HepG2 (cell line): ENCODE results near the gene CYTH1. TPM values are rescaled to one million over a fixed set of nuclear protein-coding genes. Genes with fewer than 3 reads are reported as not detected.

Source experiments
- ATAC-seq: fragments of 200-7000 bp; cut with Tn5 transposase; 3 replicates; pipeline ENCODE4 v1.9.1; 2020; ENCODE audit warnings: mild to moderate bottlenecking, moderate library complexity
- BruUV-seq: library from RNA; stranded (reverse); fragments of 400-500 nt; replicated peaks from 2 replicates; lab custom pipeline; 2021; lab: Mats Ljungman, UMichigan
- CTCF ChIA-PET: fragments of 300-600 bp; formaldehyde crosslinking; extraction: SDS; loops from one replicate; lab custom pipeline; 2021; ENCODE audit warnings: low total read pairs, inconsistent platforms, low intra/inter-chr PET ratio; lab: Yijun Ruan, JAX
- POLR2A ChIA-PET: fragments of 350-600 bp; sonication (Branson Sonifier 250); formaldehyde crosslinking; loops from one replicate; lab custom pipeline; 2020; ENCODE audit warnings: antibody characterized with exemption, inconsistent platforms; lab: Yijun Ruan, JAX
- DNase-seq: peaks from one replicate; pipeline ENCODE4 v3.0.0-alpha.2; 2015; ENCODE audit warnings: low spot score
- FAIRE-seq: peaks from 3 replicates; lab custom pipeline; 2011; peaks lifted over from hg19 to GRCh38; lab: Jason Lieb, UNC
- H2AFZ ChIP-seq: one replicate; pipeline ENCODE4 v1.6.1; 2011; ENCODE audit warnings: low read length, inconsistent platforms
- H3K27ac ChIP-seq: fragments of 300-600 bp; 3 replicates; pipeline ENCODE4 v1.8.0; 2011; ENCODE audit warnings: mixed run types, mild to moderate bottlenecking, mixed read lengths, low read length, inconsistent platforms; ENCODE audit not compliant: insufficient read depth; ENCODE audit errors: extremely low read length
- H3K27me3 ChIP-seq, 2 experiments: fragments of 200-600 bp in 1 of 2; 2 replicates in 1 of 2; 3 replicates in 1 of 2; pipeline versions ENCODE4 v1.6.0 to v1.8.0; 2011; ENCODE audit warnings: low read length in 2 of 2, mild to moderate bottlenecking in 2 of 2, moderate library complexity in 2 of 2, inconsistent platforms in 1 of 2; ENCODE audit not compliant: insufficient read depth in 2 of 2, control insufficient read depth in 1 of 2
- H3K36me3 ChIP-seq, 2 experiments: fragments of 200-600 bp in 1 of 2; replicated peaks in 1 of 2; 2 replicates in 1 of 2; 3 replicates in 1 of 2; pipeline versions ENCODE4 v1.5.1 to v1.8.0; 2011; ENCODE audit warnings: low read length in 2 of 2, inconsistent platforms in 1 of 2; ENCODE audit not compliant: insufficient read depth in 2 of 2, control insufficient read depth in 1 of 2
- H3K4me1 ChIP-seq: 2 replicates; pipeline ENCODE4 v1.5.1; 2012; ENCODE audit warnings: low read length, inconsistent platforms; ENCODE audit not compliant: insufficient read depth
- H3K4me2 ChIP-seq: 2 replicates; pipeline ENCODE4 v1.6.0; 2011; ENCODE audit warnings: low read depth, low read length, inconsistent platforms
- H3K4me3 ChIP-seq, 3 experiments: fragments of 200-600 bp in 1 of 3; sonication (generic), shearing (Covaris generic) in 1 of 3; replicated peaks in 1 of 3; 2 replicates each; pipeline ENCODE4 v1.5.1; 2011 to 2016; ENCODE audit warnings: low read length in 3 of 3, inconsistent platforms in 2 of 3, low read depth in 2 of 3, mild to moderate bottlenecking in 2 of 3, control low read depth in 1 of 3, mixed read lengths in 1 of 3; ENCODE audit not compliant: insufficient read depth in 1 of 3
- H3K79me2 ChIP-seq: one replicate; pipeline ENCODE4 v1.6.1; 2011; ENCODE audit warnings: low read length, inconsistent platforms; ENCODE audit not compliant: insufficient read depth
- H3K9ac ChIP-seq: 2 replicates; pipeline ENCODE4 v1.6.0; 2011; ENCODE audit warnings: mild to moderate bottlenecking, low read depth, low read length, inconsistent platforms; ENCODE audit not compliant: insufficient read depth
- H3K9me3 ChIP-seq: 2 replicates; pipeline ENCODE4 v1.5.1; 2012; ENCODE audit warnings: mild to moderate bottlenecking, low read length
- H4K20me1 ChIP-seq: 2 replicates; pipeline ENCODE4 v1.6.0; 2011; ENCODE audit warnings: inconsistent platforms, mild to moderate bottlenecking, low read length, moderate library complexity; ENCODE audit not compliant: insufficient read depth
- FOXA1 ChIP-seq, 2 experiments: fragments of 450-650 bp in 1 of 2; sonication (generic) in 1 of 2; formaldehyde crosslinking in 1 of 2; IDR thresholded peaks; 2 replicates each; pipeline versions ENCODE4 v1.4.0 to v1.6.1; 2016 to 2020; ENCODE audit warnings: missing genetic modification reagents in 1 of 2
- RELA ChIP-seq: sonication (generic); formaldehyde crosslinking; IDR thresholded peaks from 2 replicates; pipeline ENCODE4 v1.4.0; 2020; ENCODE audit warnings: missing genetic modification reagents
- REXO4 ChIP-seq: sonication (generic); formaldehyde crosslinking; IDR thresholded peaks from 2 replicates; pipeline ENCODE4 v1.8.0; 2022; ENCODE audit warnings: missing genetic modification reagents, mild to moderate bottlenecking, borderline replicate concordance
- SALL2 ChIP-seq: sonication (generic); formaldehyde crosslinking; IDR thresholded peaks from 2 replicates; pipeline ENCODE4 v1.8.1; 2023; ENCODE audit warnings: mild to moderate bottlenecking, missing genetic modification reagents, inconsistent platforms
- SMAD1 ChIP-seq: sonication (generic); formaldehyde crosslinking; IDR thresholded peaks from 2 replicates; pipeline ENCODE4 v1.4.0; 2020; ENCODE audit warnings: missing genetic modification reagents, low read depth, mild to moderate bottlenecking, borderline replicate concordance
- SP2 ChIP-seq: sonication (generic); formaldehyde crosslinking; IDR thresholded peaks from 2 replicates; pipeline ENCODE4 v1.5.1; 2020; ENCODE audit warnings: mild to moderate bottlenecking, missing genetic modification reagents
- ZNF225 ChIP-seq: sonication (generic); formaldehyde crosslinking; IDR thresholded peaks from 2 replicates; pipeline ENCODE4 v1.4.0; 2020; ENCODE audit warnings: mild to moderate bottlenecking, missing genetic modification reagents
- ZNF256 ChIP-seq: sonication (generic); formaldehyde crosslinking; conservative IDR thresholded peaks from 2 replicates; pipeline ENCODE4 v1.4.0; 2020; ENCODE audit warnings: missing genetic modification reagents
- ZNF282 ChIP-seq: fragments of 450-650 bp; IDR thresholded peaks from 2 replicates; pipeline ENCODE4 v1.6.1; 2018; ENCODE audit not compliant: partially characterized antibody
- ZNF569 ChIP-seq: sonication (generic); formaldehyde crosslinking; IDR thresholded peaks from 2 replicates; pipeline ENCODE4 v1.5.0; 2020; ENCODE audit warnings: mild to moderate bottlenecking, missing genetic modification reagents, moderate library complexity, borderline replicate concordance
- ZNF672 ChIP-seq: sonication (generic); formaldehyde crosslinking; IDR thresholded peaks from 2 replicates; pipeline ENCODE4 v1.8.1; 2022; ENCODE audit warnings: missing genetic modification reagents
- ZNF773 ChIP-seq: sonication (generic); formaldehyde crosslinking; IDR thresholded peaks from 2 replicates; pipeline ENCODE4 v1.4.0; 2020; ENCODE audit warnings: missing genetic modification reagents, borderline replicate concordance
- ZSCAN30 ChIP-seq: sonication (generic); formaldehyde crosslinking; IDR thresholded peaks from 2 replicates; pipeline ENCODE4 v1.5.0; 2020; ENCODE audit warnings: mild to moderate bottlenecking, missing genetic modification reagents
- WGBS: methylation state at CpG from one replicate; pipeline ENCODE4 v1.1.6; 2017; ENCODE audit warnings: low lambda C conversion rate; 5-methylcytosine and 5-hydroxymethylcytosine counted together
- in situ Hi-C: cut with HindIII; loops from 2 replicates; pipeline ENCODE4 v1.10.0; 2017; ENCODE audit warnings: low pct_unique_long_range_greater_than_20kb; ENCODE audit not compliant: extremely low pct_ligation_motif_present
- intact Hi-C: fragments of 100-400 bp; cut with micrococcal nuclease; formaldehyde crosslinking; loops from one replicate; pipeline ENCODE4 v1.10.0; 2022; ENCODE audit not compliant: unreplicated experiment
- polyA plus RNA-seq, 8 experiments: library from polyadenylated mRNA; depleted of rRNA in 3 of 8; stranded (reverse) in 7 of 8; unstranded in 1 of 8; fragments of >200 nt; fragmentation: Illumina TruSeq in 4 of 8; extraction: Trizol in 4 of 8; gene quantifications; 2 replicates each; pipeline versions ENCODE4 v1.2.1 to v1.2.3, GENCODE V29; 2011 to 2016; ENCODE audit warnings: low read depth in 4 of 8, missing spikeins in 1 of 8, mixed read lengths in 1 of 8; ENCODE audit not compliant: insufficient read depth in 1 of 8
- total RNA-seq, 5 experiments: library from RNA; depleted of rRNA; stranded (reverse); fragments of >200 nt; fragmentation: Illumina TruSeq; extraction: Trizol; gene quantifications; 2 replicates each; pipeline ENCODE4 v1.2.3, GENCODE V29; 2016; ENCODE audit warnings: low read depth in 1 of 5
- TF ChIP-seq, protein P1 (sequence below): sonication (generic); formaldehyde crosslinking; IDR thresholded peaks from 2 replicates; pipeline ENCODE4 v1.5.0; 2020; ENCODE audit warnings: missing genetic modification reagents, mild to moderate bottlenecking, borderline replicate concordance
- TF ChIP-seq, protein P2 (sequence below): sonication (generic); formaldehyde crosslinking; IDR thresholded peaks from 2 replicates; pipeline ENCODE4 v1.4.0; 2020; ENCODE audit warnings: missing genetic modification reagents; ENCODE audit errors: not compliant biosample characterization
- TF ChIP-seq, protein P3 (sequence below): sonication (generic); formaldehyde crosslinking; IDR thresholded peaks from 2 replicates; pipeline ENCODE4 v1.5.1; 2020; ENCODE audit warnings: missing genetic modification reagents, mild to moderate bottlenecking, borderline replicate concordance
- TF ChIP-seq, protein P4 (sequence below): IDR thresholded peaks from 2 replicates; pipeline ENCODE4 v1.6.1; 2016; ENCODE audit warnings: mild to moderate bottlenecking, missing biosample characterization, missing genetic modification reagents
- TF ChIP-seq, protein P5 (sequence below): sonication (generic); formaldehyde crosslinking; IDR thresholded peaks from 2 replicates; pipeline ENCODE4 v1.4.0; 2020; ENCODE audit warnings: missing genetic modification reagents, borderline replicate concordance

CYTH1 gene
- total and polyA plus RNA-seq, 2 of the 13 experiments (the other 11 are each of a cell fraction or from before 2014, with no cell fraction given), result 20.1 to 48.9 TPM

DNA sequence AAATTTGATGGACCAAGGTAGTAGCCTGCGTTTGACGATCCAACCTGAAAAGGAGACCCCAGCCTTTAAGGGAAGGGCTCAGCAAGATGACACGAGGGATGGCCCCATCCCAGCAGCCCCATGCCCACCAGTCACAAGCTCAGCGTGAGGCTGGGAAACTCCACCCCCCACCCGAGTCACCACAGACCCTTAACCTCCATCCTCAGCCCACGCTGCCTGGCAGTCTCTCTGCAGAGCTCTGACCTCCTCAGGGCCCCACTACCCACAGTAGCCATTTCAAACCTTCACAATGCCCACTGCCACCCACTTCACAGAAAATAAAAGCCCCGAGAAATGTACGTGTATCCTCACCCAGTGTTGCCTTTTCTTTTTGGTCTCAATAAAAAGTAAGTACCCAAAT is 39.9 kb upstream of the CYTH1 start:
- Histone ChIP-seq H4K20me1 (peaks cover 6% of the 10 kb centered on the region), H3K27ac (no peak overlapping the region), H3K4me1 (0 out of 2 replicates have a peak, but pooled peaks cover 7% of the 10 kb centered on the region), H3K4me3 (no peak overlapping the region), H3K4me2 (no peak overlapping the region), H3K9ac (no peak overlapping the region), H3K79me2 (peaks cover 3% of the 10 kb centered on the region), H3K27me3 (no peaks in the 10 kb centered on the region), H2AFZ (no peak overlapping the region), H3K9me3 (no peaks in the 10 kb centered on the region), H3K36me3 (peaks cover 71 to 95% of the 10 kb centered on the region in 2 experiments)
- in situ Hi-C loops, result no loop called here
- ChIA-PET POLR2A (interaction anchor here (1.1 kb wide), 1 partner anchor 10 kb away, joined by 4 read pairs; no protein-coding TSS in a partner anchor), CTCF (no interaction called here)
- intact Hi-C loops, result no loop called here
- no peak for ATAC-seq
- no peak for FAIRE-seq
- BruUV-seq, result no TSS peak
- 92% methylated on average over 7 of the region's 8 CpGs for whole genome bisulfite sequencing
- no peak for DNase-seq
- TF ChIP-seq ZNF282 (no peak), REXO4 (CRISPR knock-in tag) (no peak), ZNF569 (no peak), FOXA1 (IDR thresholded peaks at IDR 0.05) (no peak), FOXA1 (CRISPR knock-in tag; IDR thresholded peaks at IDR 0.05) (no peak), SALL2 (CRISPR knock-in tag) (no peak), ZNF256 (no peak), ZSCAN30 (CRISPR knock-in tag) (no peak), ZNF672 (CRISPR knock-in tag) (no peak), RELA (CRISPR knock-in tag) (no peak), SMAD1 (CRISPR knock-in tag) (no peak), ZNF225 (CRISPR knock-in tag) (no peak), SP2 (CRISPR knock-in tag) (no peak), ZNF773 (CRISPR knock-in tag) (no peak)
- TF ChIP-seq, protein P1, sequence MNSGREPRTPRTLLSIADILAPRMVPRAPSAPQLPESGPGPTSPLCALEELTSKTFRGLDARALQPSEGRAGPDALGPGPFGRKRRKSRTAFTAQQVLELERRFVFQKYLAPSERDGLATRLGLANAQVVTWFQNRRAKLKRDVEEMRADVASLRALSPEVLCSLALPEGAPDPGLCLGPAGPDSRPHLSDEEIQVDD, result no peak
- TF ChIP-seq, protein P2, sequence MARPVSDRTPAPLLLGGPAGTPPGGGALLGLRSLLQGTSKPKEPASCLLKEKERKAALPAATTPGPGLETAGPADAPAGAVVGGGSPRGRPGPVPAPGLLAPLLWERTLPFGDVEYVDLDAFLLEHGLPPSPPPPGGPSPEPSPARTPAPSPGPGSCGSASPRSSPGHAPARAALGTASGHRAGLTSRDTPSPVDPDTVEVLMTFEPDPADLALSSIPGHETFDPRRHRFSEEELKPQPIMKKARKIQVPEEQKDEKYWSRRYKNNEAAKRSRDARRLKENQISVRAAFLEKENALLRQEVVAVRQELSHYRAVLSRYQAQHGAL (CRISPR knock-in tag), result no peak
- TF ChIP-seq, protein P3, sequence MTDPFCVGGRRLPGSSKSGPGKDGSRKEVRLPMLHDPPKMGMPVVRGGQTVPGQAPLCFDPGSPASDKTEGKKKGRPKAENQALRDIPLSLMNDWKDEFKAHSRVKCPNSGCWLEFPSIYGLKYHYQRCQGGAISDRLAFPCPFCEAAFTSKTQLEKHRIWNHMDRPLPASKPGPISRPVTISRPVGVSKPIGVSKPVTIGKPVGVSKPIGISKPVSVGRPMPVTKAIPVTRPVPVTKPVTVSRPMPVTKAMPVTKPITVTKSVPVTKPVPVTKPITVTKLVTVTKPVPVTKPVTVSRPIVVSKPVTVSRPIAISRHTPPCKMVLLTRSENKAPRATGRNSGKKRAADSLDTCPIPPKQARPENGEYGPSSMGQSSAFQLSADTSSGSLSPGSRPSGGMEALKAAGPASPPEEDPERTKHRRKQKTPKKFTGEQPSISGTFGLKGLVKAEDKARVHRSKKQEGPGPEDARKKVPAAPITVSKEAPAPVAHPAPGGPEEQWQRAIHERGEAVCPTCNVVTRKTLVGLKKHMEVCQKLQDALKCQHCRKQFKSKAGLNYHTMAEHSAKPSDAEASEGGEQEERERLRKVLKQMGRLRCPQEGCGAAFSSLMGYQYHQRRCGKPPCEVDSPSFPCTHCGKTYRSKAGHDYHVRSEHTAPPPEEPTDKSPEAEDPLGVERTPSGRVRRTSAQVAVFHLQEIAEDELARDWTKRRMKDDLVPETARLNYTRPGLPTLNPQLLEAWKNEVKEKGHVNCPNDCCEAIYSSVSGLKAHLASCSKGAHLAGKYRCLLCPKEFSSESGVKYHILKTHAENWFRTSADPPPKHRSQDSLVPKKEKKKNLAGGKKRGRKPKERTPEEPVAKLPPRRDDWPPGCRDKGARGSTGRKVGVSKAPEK (CRISPR knock-in tag), result no peak
- TF ChIP-seq, protein P4, sequence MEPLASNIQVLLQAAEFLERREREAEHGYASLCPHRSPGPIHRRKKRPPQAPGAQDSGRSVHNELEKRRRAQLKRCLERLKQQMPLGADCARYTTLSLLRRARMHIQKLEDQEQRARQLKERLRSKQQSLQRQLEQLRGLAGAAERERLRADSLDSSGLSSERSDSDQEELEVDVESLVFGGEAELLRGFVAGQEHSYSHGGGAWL (CRISPR knock-in tag), result no peak
- TF ChIP-seq, protein P5, sequence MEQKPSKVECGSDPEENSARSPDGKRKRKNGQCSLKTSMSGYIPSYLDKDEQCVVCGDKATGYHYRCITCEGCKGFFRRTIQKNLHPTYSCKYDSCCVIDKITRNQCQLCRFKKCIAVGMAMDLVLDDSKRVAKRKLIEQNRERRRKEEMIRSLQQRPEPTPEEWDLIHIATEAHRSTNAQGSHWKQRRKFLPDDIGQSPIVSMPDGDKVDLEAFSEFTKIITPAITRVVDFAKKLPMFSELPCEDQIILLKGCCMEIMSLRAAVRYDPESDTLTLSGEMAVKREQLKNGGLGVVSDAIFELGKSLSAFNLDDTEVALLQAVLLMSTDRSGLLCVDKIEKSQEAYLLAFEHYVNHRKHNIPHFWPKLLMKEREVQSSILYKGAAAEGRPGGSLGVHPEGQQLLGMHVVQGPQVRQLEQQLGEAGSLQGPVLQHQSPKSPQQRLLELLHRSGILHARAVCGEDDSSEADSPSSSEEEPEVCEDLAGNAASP (CRISPR knock-in tag), result no peak
